HG03108 (cell line): Measurements from ENCODE around the gene C1orf198.
A peak's percentile ranks its signal among the peaks of the same experiment; 100 is the strongest.

Experiments used
- ATAC-seq: cut with Tn5 transposase; IDR thresholded peaks from one replicate; pipeline ENCODE4 v1.9.1; 2021; ENCODE audit warnings: moderate library complexity; ENCODE audit not compliant: unreplicated experiment

Gene C1orf198, protein sequence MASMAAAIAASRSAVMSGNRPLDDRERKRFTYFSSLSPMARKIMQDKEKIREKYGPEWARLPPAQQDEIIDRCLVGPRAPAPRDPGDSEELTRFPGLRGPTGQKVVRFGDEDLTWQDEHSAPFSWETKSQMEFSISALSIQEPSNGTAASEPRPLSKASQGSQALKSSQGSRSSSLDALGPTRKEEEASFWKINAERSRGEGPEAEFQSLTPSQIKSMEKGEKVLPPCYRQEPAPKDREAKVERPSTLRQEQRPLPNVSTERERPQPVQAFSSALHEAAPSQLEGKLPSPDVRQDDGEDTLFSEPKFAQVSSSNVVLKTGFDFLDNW

DNA sequence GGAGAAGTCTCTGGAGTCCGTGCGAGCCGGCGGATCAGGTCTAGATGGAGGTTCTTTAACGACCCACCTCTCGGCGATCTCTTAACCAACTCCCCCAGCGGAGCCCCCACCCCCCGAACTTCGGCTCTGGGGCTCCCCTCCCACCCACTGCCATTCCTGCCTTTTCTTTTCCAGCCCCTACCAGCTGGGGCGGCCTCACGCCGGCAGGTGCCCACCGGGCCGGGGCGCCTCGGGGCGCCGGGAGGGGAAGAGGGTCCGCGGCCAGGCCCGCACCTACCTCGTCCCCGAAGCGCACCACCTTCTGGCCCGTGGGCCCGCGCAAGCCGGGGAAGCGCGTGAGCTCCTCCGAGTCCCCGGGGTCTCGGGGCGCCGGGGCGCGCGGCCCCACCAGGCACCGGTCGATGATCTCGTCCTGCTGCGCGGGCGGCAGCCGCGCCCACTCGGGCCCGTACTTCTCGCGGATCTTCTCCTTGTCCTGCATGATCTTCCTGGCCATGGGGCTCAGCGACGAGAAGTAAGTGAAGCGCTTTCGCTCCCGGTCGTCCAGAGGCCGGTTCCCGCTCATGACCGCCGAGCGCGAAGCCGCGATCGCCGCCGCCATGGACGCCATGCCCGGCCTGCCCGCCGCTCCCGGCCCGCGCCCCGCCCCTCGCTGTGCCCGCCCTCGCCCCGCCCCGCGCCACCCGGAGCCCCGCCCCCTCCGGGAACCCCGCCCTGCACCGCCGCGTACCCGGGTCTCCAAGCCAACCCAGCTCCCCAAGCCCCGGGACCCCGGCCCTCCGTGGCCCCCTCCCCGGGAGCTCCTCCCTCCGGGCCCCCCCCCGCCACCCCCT, at the start of gene C1orf198:
C1orf198 (minus strand) TSS at position 619 of the 833 bp plus-strand sequence; CDS start at position 610, 9 bp downstream.
- ATAC-seq = peak; percentile 80

DNA sequence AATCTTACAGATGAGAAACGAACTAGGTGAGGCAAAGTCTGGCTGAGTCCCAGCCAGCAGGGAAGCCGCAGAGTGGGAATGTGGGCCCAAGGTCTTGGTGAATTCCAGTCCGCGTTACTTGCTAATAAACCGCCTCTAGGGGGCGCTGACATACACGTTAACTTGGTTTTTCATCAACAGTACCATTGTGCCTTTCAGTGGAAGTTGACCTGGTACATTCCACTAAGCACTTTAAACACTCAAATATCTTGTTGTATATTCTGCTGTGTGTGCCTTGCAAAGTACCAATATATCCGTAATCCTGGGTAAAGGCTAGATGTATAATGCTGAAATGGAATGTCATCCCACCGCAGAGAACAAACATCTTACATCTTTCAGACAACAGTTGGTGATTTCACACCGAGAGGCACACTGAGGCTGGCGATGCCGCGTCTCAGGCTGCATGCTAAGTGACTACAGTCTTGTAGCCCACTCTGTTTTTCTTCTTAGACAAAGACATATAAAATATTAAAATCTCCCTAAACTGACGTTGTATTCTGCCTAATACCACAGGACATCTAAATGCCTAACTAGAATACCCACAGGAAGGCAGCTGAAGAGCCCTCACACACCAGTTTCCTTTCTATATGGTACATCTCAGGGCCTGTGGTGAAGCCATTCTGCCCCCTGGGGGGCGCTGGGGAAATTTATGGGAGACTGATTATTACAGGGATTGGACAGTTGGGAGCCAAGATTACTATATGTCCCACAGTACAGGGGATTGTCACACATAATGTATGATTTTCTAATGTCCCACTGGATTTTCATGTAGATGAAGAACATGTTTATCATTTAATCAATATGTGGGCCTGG, 49.2 kb upstream of the C1orf198 start:
- no peak for ATAC-seq

DNA sequence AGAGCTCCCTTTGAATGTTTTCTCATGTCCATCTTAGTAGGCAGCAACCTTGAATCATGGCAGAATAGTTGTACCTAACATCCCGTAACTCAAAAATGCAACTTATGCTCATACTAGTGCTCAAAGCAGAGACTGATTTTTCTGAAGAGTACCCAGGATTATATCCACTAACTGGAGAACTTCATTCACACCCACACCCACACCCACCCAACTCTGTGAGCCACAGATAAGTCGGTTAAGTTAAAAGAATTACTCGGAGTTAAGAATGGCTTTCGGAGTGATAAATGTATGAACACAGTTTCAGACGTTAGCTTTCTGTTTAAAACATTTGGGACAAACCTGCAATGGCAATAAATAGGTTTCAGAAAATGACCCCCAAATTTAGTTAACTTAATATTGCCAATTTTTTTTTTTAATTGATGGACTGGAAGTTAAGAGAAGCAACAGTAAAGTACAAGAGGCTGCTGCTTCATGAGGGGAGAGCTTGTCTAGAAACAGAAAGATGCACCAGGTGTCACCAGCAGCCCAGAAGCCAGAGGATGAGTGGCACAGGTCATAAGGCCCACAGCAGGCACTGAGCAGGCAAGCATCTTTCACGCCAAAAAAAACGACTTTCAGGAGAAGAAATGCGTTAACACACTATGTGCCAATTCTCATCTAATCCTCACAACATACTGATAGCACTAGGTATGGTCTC, 48.4 kb upstream of the C1orf198 start:
- ATAC-seq = no peak

DNA sequence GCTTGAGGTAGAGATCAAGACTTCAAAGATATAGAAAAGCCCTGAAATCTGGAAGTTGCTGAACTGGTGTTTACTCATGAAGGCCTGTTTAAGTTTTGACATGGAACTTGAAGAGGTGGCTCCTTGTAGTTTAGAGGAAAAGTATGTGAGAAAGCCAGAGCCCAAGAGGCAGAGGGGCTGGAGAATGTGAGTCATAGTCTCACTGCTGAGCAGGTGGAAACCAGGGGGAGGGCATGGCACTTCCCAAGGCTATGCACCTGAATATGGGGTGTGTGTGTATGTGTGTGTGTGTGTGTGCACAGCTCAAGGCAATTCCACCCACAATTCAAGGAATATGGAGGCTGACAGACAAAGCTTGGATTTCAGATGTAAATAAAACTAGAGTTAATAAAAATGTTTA, 46.8 kb upstream of the C1orf198 start:
- no peak for ATAC-seq

DNA sequence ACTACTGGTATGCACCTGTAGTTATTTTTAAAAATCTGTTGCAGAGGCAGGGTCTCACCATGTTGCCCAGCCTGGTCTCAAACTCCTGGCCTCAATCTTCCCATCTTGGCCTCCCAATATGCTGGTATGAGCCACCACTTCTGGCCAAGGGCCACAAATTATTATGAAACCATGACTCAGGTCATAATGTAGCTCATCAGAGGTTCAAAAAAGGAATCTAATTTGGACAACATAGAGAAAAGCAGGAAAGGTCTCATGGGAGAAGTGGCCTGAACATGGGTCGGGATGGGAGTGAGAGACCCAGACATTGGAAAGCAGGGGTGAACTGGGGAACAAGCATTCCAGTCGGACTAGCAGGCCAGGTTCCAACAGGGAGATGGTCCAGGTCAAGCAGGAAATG, 45.2 kb upstream of the C1orf198 start:
- ATAC-seq = no peak

DNA sequence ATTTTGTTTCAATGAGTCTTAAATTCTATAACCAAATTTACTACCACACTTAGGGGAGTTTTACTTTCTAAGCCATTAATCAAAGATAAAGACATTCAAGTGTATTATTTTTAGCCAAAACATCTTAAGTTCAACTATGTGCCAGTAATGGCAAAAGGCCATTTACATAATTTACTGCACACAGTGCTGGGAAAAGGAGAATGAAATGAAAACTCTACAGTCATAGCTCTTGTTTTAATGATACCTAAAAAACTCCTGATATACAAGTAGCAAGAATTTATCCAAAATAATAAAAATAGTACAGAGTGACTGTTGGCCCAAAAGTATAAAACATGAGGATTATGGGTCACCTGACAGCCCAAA, 42.4 kb upstream of the C1orf198 start:
- ATAC-seq = no peak

DNA sequence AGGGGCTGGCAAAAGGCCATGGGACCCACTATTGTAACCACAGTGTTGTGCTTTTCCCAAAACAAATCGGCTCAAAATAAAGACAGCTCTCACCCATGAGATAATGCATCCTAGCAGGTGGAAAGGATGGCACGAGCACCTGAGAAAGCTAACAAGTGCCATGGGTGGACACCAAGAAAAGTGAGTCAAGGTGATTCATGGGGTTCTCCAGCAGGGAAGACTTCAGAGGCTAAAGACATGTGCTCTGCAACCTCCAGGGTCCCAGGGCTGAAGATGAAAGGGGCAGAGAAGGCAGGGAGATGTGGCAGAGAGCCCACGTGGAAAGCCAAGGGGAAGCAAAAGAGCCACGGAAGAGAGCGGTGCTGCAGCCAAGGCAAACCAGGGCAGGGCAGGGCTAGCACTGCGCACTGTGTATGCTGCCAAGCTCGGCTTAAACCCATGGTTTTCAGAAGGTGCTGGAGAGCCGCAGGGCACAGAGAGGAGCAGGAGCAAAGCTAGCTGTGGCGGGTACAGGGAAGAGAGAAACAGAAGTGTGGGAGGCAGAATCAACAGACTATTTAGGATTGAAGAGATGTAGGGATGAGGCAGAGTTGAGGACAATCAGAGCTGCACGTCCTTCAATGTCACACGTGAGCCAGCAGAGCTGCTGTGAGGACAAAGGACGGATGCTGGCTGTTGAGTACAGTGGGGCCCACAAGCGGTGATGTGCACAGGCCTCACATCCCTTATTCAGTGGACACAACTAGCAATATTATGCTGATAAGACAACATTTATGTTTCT, 41.8 kb upstream of the C1orf198 start:
- no peak for ATAC-seq

DNA sequence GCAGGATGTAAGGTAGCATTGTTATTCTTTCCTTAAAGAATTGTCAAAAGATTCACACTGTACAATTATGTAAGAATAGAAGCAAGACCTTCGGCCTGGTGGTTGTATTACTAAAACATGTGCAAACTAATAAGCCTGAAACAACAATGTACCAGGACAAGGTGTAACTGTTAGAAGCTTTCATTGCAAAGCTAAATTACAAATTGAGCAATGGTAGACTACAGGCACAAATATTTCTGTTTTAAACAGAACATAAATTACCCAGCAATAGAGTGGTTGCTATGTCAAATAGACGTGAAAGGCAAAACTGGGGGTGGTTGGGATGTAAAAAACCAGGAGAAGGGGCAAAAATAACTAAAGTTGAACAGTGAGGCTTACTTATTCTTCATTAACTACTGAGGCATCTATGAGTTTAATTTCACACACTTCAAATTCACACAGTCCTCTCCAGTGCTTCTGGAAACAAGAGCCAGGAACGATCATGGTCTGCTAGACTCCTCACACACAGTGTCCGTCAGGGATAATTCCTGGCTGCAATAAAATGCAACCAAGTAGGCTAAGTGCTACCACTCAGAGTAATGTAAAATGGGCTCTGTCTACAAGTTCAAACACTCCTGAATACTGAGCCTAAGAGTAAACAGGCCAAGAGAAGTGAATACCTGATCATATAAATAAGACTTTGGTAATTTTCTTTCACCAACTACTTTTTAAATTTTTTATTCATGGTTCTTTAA, 39.3 kb upstream of the C1orf198 start:
- ATAC-seq = no peak

DNA sequence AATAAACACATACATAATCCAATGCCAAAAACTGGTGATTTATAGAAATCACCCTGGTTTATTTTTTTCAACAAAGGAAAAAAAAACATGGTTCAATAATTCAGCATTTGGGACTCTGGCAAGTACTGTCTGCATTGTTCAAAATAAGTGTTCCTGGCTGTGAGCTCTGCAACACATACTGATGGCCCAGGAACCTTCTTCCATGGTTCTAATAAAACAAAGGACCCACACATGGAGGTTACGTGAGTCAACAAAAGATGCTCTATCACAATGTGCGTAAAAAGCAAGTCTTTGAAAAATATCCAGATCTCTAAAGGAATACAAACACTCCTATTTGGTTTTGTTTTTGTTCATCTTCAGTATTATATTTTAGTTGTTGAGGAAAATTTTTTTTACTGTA, 37.9 kb upstream of the C1orf198 start:
- ATAC-seq = no peak

DNA sequence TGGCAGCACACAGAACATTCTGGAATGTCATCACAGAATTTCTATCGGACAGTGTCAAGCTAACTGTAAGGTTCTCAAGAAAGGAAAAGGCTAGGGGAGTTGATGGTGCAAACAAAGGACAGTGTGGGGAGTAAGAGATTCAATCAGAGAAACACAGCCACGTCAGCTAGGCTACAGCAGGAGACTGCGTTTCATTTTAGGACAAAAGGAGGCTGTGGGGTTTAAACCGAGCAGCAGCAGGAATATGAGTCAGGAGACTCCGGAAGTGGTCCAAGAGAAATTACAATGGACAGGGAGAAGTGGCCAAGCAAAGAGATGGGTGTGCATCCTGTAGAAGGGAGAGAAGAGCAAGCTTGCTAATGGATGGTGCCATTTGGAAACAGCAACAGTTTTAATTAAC, 37.4 kb upstream of the C1orf198 start:
- ATAC-seq = no peak

DNA sequence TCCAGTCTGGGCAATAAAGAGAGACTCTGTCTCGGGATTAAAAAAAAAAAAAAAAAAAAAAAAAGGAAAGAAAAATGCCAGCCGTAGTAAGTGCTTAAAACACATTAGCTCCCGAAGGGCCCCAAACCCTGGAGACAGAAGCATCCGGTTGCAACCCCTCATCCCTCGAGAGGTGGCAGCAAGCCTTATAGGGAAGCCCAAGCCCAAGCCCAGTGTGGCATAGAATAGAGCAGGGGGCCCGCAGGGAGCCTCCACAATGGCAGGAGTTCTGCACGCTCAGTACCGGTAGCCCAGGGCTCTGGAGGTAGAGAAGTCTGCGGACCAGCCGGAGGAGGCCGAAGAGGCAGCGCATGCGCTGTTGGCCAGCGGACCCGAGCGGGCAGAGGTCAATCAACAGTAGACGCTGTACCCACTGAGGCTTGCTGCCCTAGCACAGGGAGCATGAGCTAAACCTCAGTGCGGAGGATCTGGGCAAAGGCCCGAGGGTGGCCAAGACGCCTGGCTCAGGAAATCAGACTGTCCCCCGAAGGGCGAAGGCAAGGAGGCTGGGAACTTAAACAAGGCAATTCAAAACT, 34.1 kb upstream of the C1orf198 start:
- no peak for ATAC-seq

DNA sequence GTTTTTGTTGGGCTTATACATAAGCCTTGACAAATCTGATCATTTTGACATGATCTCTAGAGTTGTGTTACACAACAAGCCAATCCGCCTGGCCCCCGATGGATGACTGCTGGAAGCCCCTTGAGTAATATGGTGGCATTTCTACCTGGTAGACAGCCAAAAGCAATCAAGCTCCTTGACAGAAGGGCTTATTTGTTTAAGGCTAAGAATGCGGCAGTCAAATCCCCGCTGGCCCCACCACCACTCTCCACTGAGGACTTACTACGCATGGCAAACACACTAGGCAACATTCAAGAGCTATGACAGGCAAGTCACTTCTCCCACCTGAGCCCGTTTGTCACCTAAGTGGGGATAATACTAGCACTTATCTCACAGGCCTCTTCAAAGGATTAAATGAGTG, 33.4 kb upstream of the C1orf198 start:
- ATAC-seq = no peak

DNA sequence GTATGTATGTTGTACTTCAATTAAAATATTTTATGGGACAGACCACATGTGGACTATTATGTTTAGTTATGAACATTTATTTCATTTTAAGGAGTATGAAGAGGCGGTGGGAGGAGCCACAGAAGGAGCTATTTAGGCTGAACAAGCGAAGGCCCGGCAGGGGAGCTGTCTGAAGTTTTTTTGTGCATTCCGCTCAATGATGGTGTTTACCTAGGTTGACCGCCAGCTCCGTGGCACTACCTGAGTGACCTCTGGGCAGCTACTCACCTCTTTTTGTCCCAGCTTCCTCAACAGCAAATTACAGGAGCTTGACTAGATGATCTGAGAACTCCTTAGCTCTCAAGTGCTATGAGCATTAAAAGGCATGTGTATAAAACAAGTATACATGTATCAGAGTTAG, 32.7 kb upstream of the C1orf198 start:
- ATAC-seq = no peak

DNA sequence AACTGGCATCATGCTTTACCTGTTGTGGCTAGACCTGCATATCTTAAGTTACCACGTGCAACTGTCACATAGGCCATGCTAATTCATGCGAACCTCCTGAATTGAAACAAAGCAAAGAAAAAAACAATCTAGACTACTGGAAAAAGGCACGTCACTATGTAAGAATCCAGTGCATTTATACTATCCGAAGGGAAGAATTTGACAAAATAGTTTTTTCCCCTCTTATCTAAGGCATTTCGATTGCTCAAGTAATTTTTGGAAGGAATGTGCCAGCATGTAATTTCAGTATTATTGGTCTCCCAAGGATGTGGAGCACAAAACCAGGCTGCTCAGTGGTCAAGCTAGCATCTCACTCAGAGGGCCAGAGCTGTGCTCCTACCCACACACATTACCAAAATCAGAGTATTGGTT, 31.5 kb upstream of the C1orf198 start:
- no peak for ATAC-seq

DNA sequence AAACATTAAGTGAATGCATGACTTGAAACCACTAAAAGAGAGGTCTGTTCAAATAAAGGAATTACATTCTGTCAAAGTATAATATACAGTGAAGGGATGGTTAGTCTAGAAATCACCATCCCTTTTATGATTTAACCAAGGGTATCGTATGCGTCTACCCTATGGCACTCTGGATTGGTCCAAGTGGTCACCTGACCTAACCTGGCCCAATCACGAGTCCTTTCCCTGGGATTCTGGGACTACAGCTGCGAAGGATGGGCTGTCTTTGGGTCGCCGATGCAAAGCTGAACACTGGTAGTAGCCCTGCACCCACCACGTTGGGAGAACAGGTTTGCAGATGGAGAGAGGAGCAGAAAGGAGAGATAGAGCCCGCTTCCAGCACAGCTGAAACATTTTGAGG, 30.4 kb upstream of the C1orf198 start:
- ATAC-seq = no peak

DNA sequence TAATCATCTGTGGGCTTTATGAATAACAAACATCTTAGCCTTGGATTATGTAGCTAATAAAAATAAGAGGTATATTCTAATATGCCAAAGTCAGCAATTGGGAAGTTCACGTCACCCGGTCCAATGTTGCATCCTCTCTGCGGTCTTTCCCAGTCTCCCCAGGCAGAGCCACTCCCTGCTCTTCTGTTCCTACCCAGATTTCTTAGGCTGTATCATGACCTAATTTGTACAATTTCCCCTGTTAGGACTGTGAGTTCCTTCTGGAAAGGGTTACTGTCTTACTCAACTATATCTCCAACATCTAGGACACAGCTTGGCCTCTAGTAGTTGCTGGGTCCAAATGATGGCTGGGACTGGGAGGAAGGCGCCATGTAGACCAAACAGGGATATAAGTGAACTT, 29.8 kb upstream of the C1orf198 start:
- ATAC-seq = no peak

DNA sequence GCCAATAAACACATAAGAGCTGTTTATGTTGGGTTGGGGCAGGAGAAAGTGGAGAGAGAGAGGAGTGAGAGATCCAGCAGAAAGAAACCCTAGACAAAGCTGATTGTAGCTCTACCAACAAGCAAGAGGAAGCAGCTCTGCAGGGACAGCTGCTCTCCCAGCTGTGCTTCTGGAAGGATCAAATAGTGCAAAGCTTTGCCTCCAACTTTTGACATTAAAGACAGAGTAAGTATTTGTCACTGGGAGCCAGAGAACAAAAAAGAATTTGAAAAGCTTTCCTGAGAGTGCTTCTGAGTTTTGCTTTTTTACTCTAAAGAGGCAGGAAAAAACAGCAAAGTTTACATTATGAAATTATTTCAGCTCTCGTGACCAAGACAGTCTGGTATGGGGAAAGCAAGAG, 28.5 kb upstream of the C1orf198 start:
- no peak for ATAC-seq

DNA sequence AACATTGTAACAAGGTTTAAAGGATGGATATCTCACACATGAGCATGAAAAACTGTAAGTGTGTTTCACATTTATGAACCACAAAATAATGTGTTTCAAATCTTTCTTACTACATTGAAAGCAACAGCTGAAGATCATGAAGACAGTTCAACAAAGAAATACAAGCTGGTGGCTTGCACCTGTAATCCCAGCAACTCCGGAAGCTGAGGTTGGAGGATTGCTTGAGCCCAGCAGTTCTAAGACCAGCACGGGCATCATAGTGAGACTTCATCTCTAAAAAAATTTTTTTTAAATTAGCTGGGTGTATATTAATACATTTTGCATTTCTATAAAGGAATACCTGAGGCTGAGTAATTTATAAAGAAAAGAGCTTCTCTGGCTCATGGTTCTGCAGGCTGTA, 27.1 kb upstream of the C1orf198 start:
- ATAC-seq = no peak

DNA sequence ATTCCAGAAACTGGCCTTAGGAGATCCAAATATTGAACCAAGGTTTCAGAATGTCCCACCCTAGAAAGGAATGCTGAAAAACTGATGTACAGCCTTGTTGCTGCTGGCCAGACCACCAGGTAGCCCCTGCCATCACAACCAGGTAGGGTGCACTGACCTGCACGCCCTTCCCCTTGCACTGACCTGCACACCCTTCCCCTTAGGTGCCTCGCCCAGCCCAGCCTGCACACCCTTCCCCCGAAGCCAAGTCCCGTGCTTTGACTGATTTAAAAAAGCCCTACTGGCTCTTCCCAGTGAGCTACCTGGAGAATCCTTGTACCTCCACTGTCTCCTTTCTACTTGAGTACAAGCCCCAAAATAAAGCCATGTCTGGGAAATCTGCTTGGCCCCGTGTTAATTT, 26.3 kb upstream of the C1orf198 start:
- no peak for ATAC-seq
